ENCODE data around the gene ONECUT2. TPM values are rescaled to one million over a fixed set of nuclear protein-coding genes. Genes with fewer than 3 reads are reported as not detected.

Gene ONECUT2
- polyA plus RNA-seq, 1 of the 3 experiments (the other 2 are of a cell fraction): 0.16 TPM

DNA sequence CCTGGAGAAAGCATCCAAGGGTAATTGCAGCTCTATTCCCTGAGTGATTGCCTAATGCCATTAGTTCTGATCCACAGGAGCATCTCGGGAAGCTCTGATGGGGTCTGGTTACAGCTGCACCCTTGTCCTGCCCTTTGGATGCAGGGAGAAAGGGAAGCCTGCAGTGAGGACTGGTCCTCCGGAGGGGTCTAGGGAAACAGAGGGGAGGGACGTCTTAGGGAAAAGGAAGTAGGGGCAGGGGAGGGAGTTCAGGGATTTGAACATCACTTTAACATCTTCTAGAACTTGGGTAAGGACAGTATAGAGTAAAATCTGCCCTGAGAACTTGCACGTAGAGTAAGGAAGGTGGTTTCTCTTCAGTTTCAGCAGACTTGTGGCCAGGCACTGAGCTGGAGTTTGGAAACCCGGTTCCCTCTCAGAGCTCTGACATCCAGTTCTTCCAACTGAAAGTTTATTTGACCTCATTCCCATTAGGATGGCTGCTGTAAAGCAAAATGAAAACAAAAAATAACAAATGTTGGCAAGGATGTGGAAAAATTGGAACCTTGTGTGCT is 20.5 kb downstream of the ONECUT2 start (continued):
- TF ChIP-seq, protein P1, sequence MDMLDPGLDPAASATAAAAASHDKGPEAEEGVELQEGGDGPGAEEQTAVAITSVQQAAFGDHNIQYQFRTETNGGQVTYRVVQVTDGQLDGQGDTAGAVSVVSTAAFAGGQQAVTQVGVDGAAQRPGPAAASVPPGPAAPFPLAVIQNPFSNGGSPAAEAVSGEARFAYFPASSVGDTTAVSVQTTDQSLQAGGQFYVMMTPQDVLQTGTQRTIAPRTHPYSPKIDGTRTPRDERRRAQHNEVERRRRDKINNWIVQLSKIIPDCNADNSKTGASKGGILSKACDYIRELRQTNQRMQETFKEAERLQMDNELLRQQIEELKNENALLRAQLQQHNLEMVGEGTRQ (IDR thresholded peaks at IDR 0.05; ENCODE audit: borderline replicate concordance, low read depth, low read length): no peak
- TF ChIP-seq GABPA (IDR thresholded peaks at IDR 0.05; ENCODE audit: low read depth): no peak
- TF ChIP-seq RAD21 (IDR thresholded peaks at IDR 0.05; ENCODE audit: low read length): no peak
- no peak for TF ChIP-seq TAF1 (IDR thresholded peaks at IDR 0.05; ENCODE audit: borderline replicate concordance, low read depth, low read length)
- TF ChIP-seq, protein P2, sequence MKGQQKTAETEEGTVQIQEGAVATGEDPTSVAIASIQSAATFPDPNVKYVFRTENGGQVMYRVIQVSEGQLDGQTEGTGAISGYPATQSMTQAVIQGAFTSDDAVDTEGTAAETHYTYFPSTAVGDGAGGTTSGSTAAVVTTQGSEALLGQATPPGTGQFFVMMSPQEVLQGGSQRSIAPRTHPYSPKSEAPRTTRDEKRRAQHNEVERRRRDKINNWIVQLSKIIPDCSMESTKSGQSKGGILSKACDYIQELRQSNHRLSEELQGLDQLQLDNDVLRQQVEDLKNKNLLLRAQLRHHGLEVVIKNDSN (IDR thresholded peaks at IDR 0.05; ENCODE audit: borderline replicate concordance, low read depth): no peak

DNA sequence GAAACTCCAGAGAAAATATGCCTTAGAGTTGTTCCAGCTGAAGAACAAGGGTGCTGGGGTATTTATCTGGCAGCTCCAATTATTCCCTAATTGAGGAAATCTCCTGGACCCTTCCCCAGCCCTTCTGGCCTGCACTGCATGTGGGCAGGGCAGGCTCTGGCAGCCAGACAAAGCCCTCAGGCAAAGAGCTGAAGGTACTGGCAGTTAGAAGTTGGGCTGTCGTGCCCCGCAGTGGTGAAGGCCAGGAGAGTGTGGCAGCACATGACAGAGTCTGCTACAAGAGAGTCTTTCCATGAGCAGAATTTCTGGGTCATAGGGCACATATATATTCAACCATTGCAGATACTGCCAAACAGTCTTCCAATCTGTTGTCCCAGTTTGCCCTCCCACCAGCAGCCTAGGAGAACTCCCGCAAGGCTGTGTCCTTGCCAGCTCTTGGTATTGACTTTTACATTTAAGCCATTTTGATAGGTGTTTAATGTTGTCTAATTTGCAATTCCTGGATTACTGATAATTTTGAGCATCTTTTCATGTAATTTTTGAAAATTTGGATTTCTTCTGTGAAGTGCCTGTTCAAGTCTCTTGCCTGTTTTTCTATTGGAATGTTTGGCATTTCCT is 26.6 kb downstream of the ONECUT2 start:
- POLR2A ChIA-PET: no interaction called here
- DNase-seq: no peak
- TF ChIP-seq, protein P3, sequence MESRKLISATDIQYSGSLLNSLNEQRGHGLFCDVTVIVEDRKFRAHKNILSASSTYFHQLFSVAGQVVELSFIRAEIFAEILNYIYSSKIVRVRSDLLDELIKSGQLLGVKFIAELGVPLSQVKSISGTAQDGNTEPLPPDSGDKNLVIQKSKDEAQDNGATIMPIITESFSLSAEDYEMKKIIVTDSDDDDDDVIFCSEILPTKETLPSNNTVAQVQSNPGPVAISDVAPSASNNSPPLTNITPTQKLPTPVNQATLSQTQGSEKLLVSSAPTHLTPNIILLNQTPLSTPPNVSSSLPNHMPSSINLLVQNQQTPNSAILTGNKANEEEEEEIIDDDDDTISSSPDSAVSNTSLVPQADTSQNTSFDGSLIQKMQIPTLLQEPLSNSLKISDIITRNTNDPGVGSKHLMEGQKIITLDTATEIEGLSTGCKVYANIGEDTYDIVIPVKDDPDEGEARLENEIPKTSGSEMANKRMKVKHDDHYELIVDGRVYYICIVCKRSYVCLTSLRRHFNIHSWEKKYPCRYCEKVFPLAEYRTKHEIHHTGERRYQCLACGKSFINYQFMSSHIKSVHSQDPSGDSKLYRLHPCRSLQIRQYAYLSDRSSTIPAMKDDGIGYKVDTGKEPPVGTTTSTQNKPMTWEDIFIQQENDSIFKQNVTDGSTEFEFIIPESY (IDR thresholded peaks at IDR 0.05; ENCODE audit: borderline replicate concordance, low read depth): no peak
- TF ChIP-seq RXRA (IDR thresholded peaks at IDR 0.05; ENCODE audit: borderline replicate concordance, low read depth) (no peak), FOSL2 (IDR thresholded peaks at IDR 0.05; ENCODE audit: borderline replicate concordance, low read depth) (no peak), ELF1 (IDR thresholded peaks at IDR 0.05) (no peak), GABPA (IDR thresholded peaks at IDR 0.05; ENCODE audit: low read depth) (no peak), CHD2 (IDR thresholded peaks at IDR 0.05; ENCODE audit: low read length, partially characterized antibody) (no peak), NFIC (IDR thresholded peaks at IDR 0.05; ENCODE audit: borderline replicate concordance) (no peak), MEF2A (IDR thresholded peaks at IDR 0.05; ENCODE audit: borderline replicate concordance, low read depth) (no peak), GATA2 (CRISPR knock-in tag; IDR thresholded peaks at IDR 0.05) (no peak), FOXJ3 (CRISPR knock-in tag; IDR thresholded peaks at IDR 0.05) (no peak), MXI1 (IDR thresholded peaks at IDR 0.05; ENCODE audit: low read depth, low read length) (no peak), NRF1 (IDR thresholded peaks at IDR 0.05; ENCODE audit: low read depth, low read length) (no peak), EP300 (IDR thresholded peaks at IDR 0.05; ENCODE audit: borderline replicate concordance in 1 of 2, low read depth in 1 of 2, low read length in 1 of 2) (no peak), TCF12 (IDR thresholded peaks at IDR 0.05) (no peak)
- TF ChIP-seq, protein P2 (IDR thresholded peaks at IDR 0.05; ENCODE audit: borderline replicate concordance, low read depth): no peak
- TF ChIP-seq, protein P4, sequence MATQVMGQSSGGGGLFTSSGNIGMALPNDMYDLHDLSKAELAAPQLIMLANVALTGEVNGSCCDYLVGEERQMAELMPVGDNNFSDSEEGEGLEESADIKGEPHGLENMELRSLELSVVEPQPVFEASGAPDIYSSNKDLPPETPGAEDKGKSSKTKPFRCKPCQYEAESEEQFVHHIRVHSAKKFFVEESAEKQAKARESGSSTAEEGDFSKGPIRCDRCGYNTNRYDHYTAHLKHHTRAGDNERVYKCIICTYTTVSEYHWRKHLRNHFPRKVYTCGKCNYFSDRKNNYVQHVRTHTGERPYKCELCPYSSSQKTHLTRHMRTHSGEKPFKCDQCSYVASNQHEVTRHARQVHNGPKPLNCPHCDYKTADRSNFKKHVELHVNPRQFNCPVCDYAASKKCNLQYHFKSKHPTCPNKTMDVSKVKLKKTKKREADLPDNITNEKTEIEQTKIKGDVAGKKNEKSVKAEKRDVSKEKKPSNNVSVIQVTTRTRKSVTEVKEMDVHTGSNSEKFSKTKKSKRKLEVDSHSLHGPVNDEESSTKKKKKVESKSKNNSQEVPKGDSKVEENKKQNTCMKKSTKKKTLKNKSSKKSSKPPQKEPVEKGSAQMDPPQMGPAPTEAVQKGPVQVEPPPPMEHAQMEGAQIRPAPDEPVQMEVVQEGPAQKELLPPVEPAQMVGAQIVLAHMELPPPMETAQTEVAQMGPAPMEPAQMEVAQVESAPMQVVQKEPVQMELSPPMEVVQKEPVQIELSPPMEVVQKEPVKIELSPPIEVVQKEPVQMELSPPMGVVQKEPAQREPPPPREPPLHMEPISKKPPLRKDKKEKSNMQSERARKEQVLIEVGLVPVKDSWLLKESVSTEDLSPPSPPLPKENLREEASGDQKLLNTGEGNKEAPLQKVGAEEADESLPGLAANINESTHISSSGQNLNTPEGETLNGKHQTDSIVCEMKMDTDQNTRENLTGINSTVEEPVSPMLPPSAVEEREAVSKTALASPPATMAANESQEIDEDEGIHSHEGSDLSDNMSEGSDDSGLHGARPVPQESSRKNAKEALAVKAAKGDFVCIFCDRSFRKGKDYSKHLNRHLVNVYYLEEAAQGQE (IDR thresholded peaks at IDR 0.05; ENCODE audit: low read depth, low read length): no peak
- TF ChIP-seq, protein P5, sequence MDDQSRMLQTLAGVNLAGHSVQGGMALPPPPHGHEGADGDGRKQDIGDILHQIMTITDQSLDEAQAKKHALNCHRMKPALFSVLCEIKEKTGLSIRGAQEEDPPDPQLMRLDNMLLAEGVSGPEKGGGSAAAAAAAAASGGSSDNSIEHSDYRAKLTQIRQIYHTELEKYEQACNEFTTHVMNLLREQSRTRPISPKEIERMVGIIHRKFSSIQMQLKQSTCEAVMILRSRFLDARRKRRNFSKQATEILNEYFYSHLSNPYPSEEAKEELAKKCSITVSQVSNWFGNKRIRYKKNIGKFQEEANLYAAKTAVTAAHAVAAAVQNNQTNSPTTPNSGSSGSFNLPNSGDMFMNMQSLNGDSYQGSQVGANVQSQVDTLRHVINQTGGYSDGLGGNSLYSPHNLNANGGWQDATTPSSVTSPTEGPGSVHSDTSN (IDR thresholded peaks at IDR 0.05): no peak
- TF ChIP-seq, protein P6, sequence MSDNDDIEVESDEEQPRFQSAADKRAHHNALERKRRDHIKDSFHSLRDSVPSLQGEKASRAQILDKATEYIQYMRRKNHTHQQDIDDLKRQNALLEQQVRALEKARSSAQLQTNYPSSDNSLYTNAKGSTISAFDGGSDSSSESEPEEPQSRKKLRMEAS (IDR thresholded peaks at IDR 0.05; ENCODE audit: low read depth): no peak

More for the DNA sequence above, 26.6 kb downstream of the ONECUT2 start:
- H4K20me1 ChIP-seq (ENCODE audit: insufficient read depth): no peaks in the 10 kb centered on the region
- H3K36me3 ChIP-seq (replicated peaks in 1 of 2; ENCODE audit: control insufficient read depth in 1 of 2, insufficient read depth in 2 of 2, low read length in 1 of 2): no peaks in the 10 kb centered on the region
- H3K79me2 ChIP-seq (ENCODE audit: insufficient read depth): no peaks in the 10 kb centered on the region
- WGBS (ENCODE audit: low lambda C conversion rate): 90% methylated on average over 3 of the region's 3 CpGs
- H3K27ac ChIP-seq (ENCODE audit: low read depth in 2 of 2, low read length in 1 of 2): no peak overlapping the region
- H3K4me2 ChIP-seq: no peak overlapping the region
- H2AFZ ChIP-seq (ENCODE audit: low read depth): no peak overlapping the region
- H3K9me2 ChIP-seq: no peaks in the 10 kb centered on the region
- H3K4me3 ChIP-seq (ENCODE audit: low read depth in 2 of 2, low read length in 1 of 2): no peak overlapping the region
- no peaks in the 10 kb centered on the region for H3F3A ChIP-seq (replicated peaks; ENCODE audit: insufficient read depth)
- H3K4me1 ChIP-seq (ENCODE audit: control insufficient read depth in 1 of 2, insufficient read depth in 2 of 2, low read depth in 1 of 2, low read length in 1 of 2): no peaks in the 10 kb centered on the region; a peak in 1 of 4 replicates
- H3K9ac ChIP-seq: no peak overlapping the region
- H3K9me3 ChIP-seq: no peaks in the 10 kb centered on the region
- CTCF ChIA-PET: interaction anchor here (2.0 kb wide), 1 partner anchor 24 kb away, joined by 5 read pairs; no protein-coding TSS in a partner anchor
- no peaks in the 10 kb centered on the region for H3K27me3 ChIP-seq (ENCODE audit: insufficient read depth)

All from SK-N-SH (cell line).